Liver (tissue), 3 donors: ENCODE data around the gene PSME3IP1.

Experiments used
- ATF3 ChIP-seq: IDR thresholded peaks from 2 replicates; pipeline ENCODE4 v1.6.1; 2016; ENCODE audit warnings: antibody characterized with exemption
- CTCF ChIP-seq: fragments of 150-350 bp; IDR thresholded peaks from 2 replicates; pipeline ENCODE4 v1.5.1; 2017; ENCODE audit warnings: improper control_type of control experiment, low read depth, low read length; ENCODE audit not compliant: missing input control
- EGR1 ChIP-seq, 2 donors: IDR thresholded peaks; 2 replicates each; pipeline ENCODE4 v1.6.1; 2016 to 2018; ENCODE audit warnings: antibody characterized with exemption in 2 of 2, low read depth in 2 of 2
- GABPA ChIP-seq, 2 donors: IDR thresholded peaks in 1 of 2; conservative IDR thresholded peaks in 1 of 2; 2 replicates each; pipeline ENCODE4 v1.6.1; 2016; ENCODE audit warnings: antibody characterized with exemption in 2 of 2, mild to moderate bottlenecking in 1 of 2, moderate library complexity in 1 of 2
- HNF4A ChIP-seq, 2 donors: conservative IDR thresholded peaks; 2 replicates each; pipeline ENCODE4 v1.6.1; 2016; ENCODE audit warnings: antibody characterized with exemption in 2 of 2, mild to moderate bottlenecking in 2 of 2
- JUND ChIP-seq, 2 donors: IDR thresholded peaks; 2 replicates each; pipeline ENCODE4 v1.6.1; 2016; ENCODE audit warnings: antibody characterized with exemption in 2 of 2
- MAX ChIP-seq: IDR thresholded peaks from 2 replicates; pipeline ENCODE4 v1.6.1; 2016; ENCODE audit warnings: antibody characterized with exemption
- NR2F2 ChIP-seq: IDR thresholded peaks from 2 replicates; pipeline ENCODE4 v1.6.1; 2016; ENCODE audit warnings: antibody characterized with exemption
- RAD21 ChIP-seq, 2 donors: IDR thresholded peaks; 2 replicates each; pipeline ENCODE4 v1.6.1; 2016; ENCODE audit warnings: antibody characterized with exemption in 2 of 2, mild to moderate bottlenecking in 2 of 2
- REST ChIP-seq: IDR thresholded peaks from 2 replicates; pipeline ENCODE4 v1.6.1; 2016; ENCODE audit warnings: antibody characterized with exemption, mild to moderate bottlenecking
- RXRA ChIP-seq, 2 donors: IDR thresholded peaks; 2 replicates each; pipeline ENCODE4 v1.6.1; 2017 to 2018; ENCODE audit warnings: antibody characterized with exemption in 2 of 2, mild to moderate bottlenecking in 1 of 2
- SP1 ChIP-seq: IDR thresholded peaks from 2 replicates; pipeline ENCODE4 v1.6.1; 2018; ENCODE audit warnings: antibody characterized with exemption, mild to moderate bottlenecking
- TAF1 ChIP-seq: conservative IDR thresholded peaks from 2 replicates; pipeline ENCODE4 v1.6.1; 2016; ENCODE audit warnings: antibody characterized with exemption, mild to moderate bottlenecking
- YY1 ChIP-seq: IDR thresholded peaks from 2 replicates; pipeline ENCODE4 v1.6.1; 2016; ENCODE audit warnings: antibody characterized with exemption, mild to moderate bottlenecking
- donor health status: healthy.
- donor health status: healthy.

- TF ChIP-seq CTCF (no peak), MAX (no peak), REST (no peak), EGR1 (IDR thresholded peaks at IDR 0.05; ENCODE audit: low read depth in 2 of 2) (no peak), GABPA (IDR thresholded peaks at IDR 0.05 in 1 of 2, conservative IDR thresholded peaks at IDR 0.05 in 1 of 2) (no peak), YY1 (no peak), TAF1 (no peak), SP1 (no peak), RAD21 (IDR thresholded peaks at IDR 0.05) (no peak), RXRA (IDR thresholded peaks at IDR 0.05) (no peak), ATF3 (no peak), NR2F2 (no peak), HNF4A (conservative IDR thresholded peaks at IDR 0.05) (no peak), JUND (IDR thresholded peaks at IDR 0.05) (no peak)
These were observed 5.3 kb upstream of the PSME3IP1 start for GRCh38 chr16:57191056-57191571.
